Gastroesophageal sphincter (tissue), 4 donors: ENCODE results near the gene PES1. TPM values are rescaled to one million over a fixed set of nuclear protein-coding genes. Genes with fewer than 3 reads are reported as not detected.
"Not testable (repeated sequence)": the region's sequence is repeated elsewhere in the genome, so short reads cannot be mapped to it uniquely, and the experiment has no call there.

ENCODE experiments used
- ATAC-seq: fragments of 150-250 bp; one replicate; pipeline ENCODE4 v1.9.1; 2016; ENCODE audit warnings: mild to moderate bottlenecking, moderate library complexity
- H3K27ac ChIP-seq, 4 donors: fragments of 200-600 bp; sonication (generic) in 3 of 4; 1 replicate in 3 of 4; 2 replicates in 1 of 4; pipeline ENCODE4 v1.5.1; 2016 to 2019
- H3K27me3 ChIP-seq: fragments of 200-600 bp; sonication (generic); one replicate; pipeline ENCODE4 v1.5.1; 2019
- H3K36me3 ChIP-seq, 2 donors: fragments of 200-600 bp; sonication (generic); one replicate each; pipeline ENCODE4 v1.5.1; 2019; ENCODE audit warnings: control low read depth in 1 of 2
- H3K4me1 ChIP-seq, 3 donors: fragments of 200-600 bp; sonication (generic); 1 replicate in 2 of 3; 2 replicates in 1 of 3; pipeline ENCODE4 v1.5.1; 2016 to 2019; ENCODE audit warnings: control low read depth in 2 of 3
- H3K4me3 ChIP-seq, 2 donors: fragments of 200-600 bp; sonication (generic); one replicate each; pipeline ENCODE4 v1.5.1; 2019; ENCODE audit warnings: mild to moderate bottlenecking in 1 of 2, moderate library complexity in 1 of 2
- H3K9me3 ChIP-seq, 3 donors: fragments of 200-600 bp; sonication (generic); one replicate each; pipeline ENCODE4 v1.5.1; 2017 to 2019; ENCODE audit warnings: control low read depth in 2 of 3
- EP300 ChIP-seq: sonication (generic); formaldehyde crosslinking; IDR thresholded peaks from one replicate; pipeline ENCODE4 v1.6.1; 2017; ENCODE audit warnings: antibody characterized with exemption, mild to moderate bottlenecking
- POLR2A ChIP-seq, 2 donors: fragments of 450-650 bp; IDR thresholded peaks; one replicate each; pipeline ENCODE4 v1.6.1; 2017; ENCODE audit warnings: antibody characterized with exemption in 2 of 2, mild to moderate bottlenecking in 2 of 2, moderate library complexity in 1 of 2
- POLR2AphosphoS5 ChIP-seq: sonication (generic); formaldehyde crosslinking; IDR thresholded peaks from one replicate; pipeline ENCODE4 v1.6.1; 2017; ENCODE audit warnings: antibody characterized with exemption
- WGBS, 2 donors: methylation state at CpG; one replicate each; pipeline ENCODE4 v1.1.5; 2018; ENCODE audit warnings: low coverage in 1 of 2; 5-methylcytosine and 5-hydroxymethylcytosine counted together
- total RNA-seq, 4 donors: library from RNA; depleted of rRNA; stranded (reverse); fragments of >200 nt; gene quantifications; one replicate each; pipeline ENCODE4 v1.1.0, GENCODE V29; 2016
- TF ChIP-seq, protein P1 (sequence below), 4 experiments: fragments of 200-600 bp in 2 of 4; fragments of 450-650 bp in 2 of 4; sonication (generic) in 1 of 4; IDR thresholded peaks; one replicate each; pipeline ENCODE4 v1.5.1; 2017 to 2019; ENCODE audit warnings: antibody characterized with exemption in 4 of 4, mild to moderate bottlenecking in 2 of 4, moderate library complexity in 2 of 4

PES1 gene
- total RNA-seq, 4 donors from 2014 or later: 35.5 to 48.9 (median 39.8) TPM

DNA sequence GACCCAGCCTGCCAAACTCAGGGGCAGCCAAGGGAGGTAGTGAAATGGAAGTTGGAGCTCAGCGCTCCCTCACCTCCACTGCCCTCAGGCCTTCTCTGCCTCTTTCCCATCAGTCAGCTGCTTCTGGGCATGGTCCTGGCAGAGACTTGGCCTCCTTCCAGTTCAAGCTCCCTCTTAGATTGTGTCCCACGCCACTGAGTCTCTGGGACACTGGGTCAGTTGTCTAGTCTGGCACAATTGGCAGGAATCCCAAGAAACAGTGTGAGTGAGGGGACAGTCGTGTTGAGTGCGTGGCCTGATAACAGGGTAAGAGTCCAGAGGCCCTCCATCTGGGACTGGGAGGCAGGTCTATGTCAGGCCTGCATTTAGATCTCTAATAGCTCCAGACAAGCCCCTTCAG lies 36.8 kb upstream of the PES1 start:
- Histone ChIP-seq H3K27ac (no peak overlapping the region), H3K36me3 (peaks cover 0 to 17% of the 10 kb centered on the region in 2 donors), H3K9me3 (no peaks in the 10 kb centered on the region), H3K4me1 (no peaks in the 10 kb centered on the region), H3K4me3 (no peak overlapping the region), H3K27me3 (no peaks in the 10 kb centered on the region)
- no peak for ATAC-seq
- 72 to 90% methylated on average over 2 to 4 of the region's 4 CpGs for WGBS, 2 donors
- TF ChIP-seq POLR2AphosphoS5 (no peak), EP300 (no peak), POLR2A (IDR thresholded peaks at IDR 0.05) (no peak)
- TF ChIP-seq, protein P1, sequence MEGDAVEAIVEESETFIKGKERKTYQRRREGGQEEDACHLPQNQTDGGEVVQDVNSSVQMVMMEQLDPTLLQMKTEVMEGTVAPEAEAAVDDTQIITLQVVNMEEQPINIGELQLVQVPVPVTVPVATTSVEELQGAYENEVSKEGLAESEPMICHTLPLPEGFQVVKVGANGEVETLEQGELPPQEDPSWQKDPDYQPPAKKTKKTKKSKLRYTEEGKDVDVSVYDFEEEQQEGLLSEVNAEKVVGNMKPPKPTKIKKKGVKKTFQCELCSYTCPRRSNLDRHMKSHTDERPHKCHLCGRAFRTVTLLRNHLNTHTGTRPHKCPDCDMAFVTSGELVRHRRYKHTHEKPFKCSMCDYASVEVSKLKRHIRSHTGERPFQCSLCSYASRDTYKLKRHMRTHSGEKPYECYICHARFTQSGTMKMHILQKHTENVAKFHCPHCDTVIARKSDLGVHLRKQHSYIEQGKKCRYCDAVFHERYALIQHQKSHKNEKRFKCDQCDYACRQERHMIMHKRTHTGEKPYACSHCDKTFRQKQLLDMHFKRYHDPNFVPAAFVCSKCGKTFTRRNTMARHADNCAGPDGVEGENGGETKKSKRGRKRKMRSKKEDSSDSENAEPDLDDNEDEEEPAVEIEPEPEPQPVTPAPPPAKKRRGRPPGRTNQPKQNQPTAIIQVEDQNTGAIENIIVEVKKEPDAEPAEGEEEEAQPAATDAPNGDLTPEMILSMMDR (IDR thresholded peaks at IDR 0.05): no peak

DNA sequence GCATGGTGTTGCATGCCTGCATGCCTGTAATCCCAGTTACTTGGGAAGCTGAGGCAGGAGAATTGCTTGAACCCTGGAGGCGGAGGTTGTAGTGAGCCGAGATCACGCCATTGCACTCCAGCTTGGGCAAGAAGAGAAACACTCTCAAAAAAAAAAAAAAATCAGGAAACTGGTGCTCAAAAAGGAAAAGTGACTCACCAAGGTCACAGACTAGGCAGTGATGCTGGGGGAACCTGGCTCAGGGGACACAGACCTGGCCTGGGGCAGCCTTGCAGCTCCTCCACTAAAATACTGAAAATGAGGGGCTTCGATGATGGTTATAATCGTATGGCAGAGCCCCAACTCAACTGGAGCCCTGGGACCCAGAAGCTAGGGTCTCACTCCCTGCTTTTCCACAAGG lies 35.8 kb upstream of the PES1 start:
- WGBS, 2 donors: 80 to 83% methylated on average over 1 to 3 of the region's 5 CpGs
- no peak for ATAC-seq
- H3K27ac ChIP-seq: no peak overlapping the region
- H3K4me1 ChIP-seq: no peaks in the 10 kb centered on the region
- H3K27me3 ChIP-seq: no peaks in the 10 kb centered on the region
- TF ChIP-seq POLR2AphosphoS5 (no peak), EP300 (no peak), POLR2A (IDR thresholded peaks at IDR 0.05) (no peak)
- TF ChIP-seq, protein P1 (IDR thresholded peaks at IDR 0.05): no peak
- no peaks in the 10 kb centered on the region for H3K9me3 ChIP-seq
- peaks cover 0 to 26% of the 10 kb centered on the region in 2 donors for H3K36me3 ChIP-seq
- H3K4me3 ChIP-seq: no peak overlapping the region

DNA sequence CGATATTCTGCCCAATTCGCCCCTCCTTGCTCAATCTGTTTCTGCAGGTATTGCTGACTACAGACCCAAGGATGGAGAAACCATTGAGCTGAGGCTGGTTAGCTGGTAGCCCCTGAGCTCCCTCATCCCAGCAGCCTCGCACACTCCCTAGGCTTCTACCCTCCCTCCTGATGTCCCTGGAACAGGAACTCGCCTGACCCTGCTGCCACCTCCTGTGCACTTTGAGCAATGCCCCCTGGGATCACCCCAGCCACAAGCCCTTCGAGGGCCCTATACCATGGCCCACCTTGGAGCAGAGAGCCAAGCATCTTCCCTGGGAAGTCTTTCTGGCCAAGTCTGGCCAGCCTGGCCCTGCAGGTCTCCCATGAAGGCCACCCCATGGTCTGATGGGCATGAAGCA lies 34.7 kb upstream of the PES1 start:
- no peaks in the 10 kb centered on the region for H3K4me1 ChIP-seq
- H3K36me3 ChIP-seq: peaks cover 0 to 37% of the 10 kb centered on the region in 2 donors
- H3K4me3 ChIP-seq: no peak overlapping the region
- no peaks in the 10 kb centered on the region for H3K27me3 ChIP-seq
- WGBS, 2 donors: 98% methylated on average over 5 of the region's 5 CpGs; no CpG with 5 or more reads in 1 of the 2 donors
- TF ChIP-seq, protein P1 (IDR thresholded peaks at IDR 0.05): no peak
- TF ChIP-seq EP300: no peak
- no peak for TF ChIP-seq POLR2AphosphoS5
- no peak for TF ChIP-seq POLR2A (IDR thresholded peaks at IDR 0.05)
- no peak for ATAC-seq
- no peaks in the 10 kb centered on the region for H3K9me3 ChIP-seq
- H3K27ac ChIP-seq: no peak overlapping the region

DNA sequence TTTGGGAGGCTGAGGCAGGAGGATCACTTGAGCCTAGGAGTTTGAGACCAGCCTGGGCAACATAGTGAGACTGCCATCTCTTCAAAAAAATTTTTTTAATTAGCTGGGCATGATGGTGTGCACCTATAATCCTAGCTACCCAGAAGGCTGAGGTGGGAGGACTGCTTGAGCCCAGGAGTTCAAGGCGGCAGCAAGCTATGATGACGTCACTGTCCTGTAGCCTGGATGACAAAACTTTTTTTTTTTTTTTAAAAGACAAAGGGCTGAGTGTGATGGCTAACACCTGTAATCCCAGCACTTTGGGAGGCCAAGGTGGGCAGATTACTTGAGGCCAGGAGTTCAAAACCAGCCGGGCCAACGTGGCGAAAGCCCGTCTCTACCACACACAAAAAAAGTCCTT lies 28.2 kb upstream of the PES1 start:
- H3K27me3 ChIP-seq, ATAC-seq, H3K4me1 ChIP-seq, H3K4me3 ChIP-seq, H3K9me3 ChIP-seq, H3K27ac ChIP-seq: not testable (repeated sequence)
- 60 to 99% methylated on average over 1 to 5 of the region's 6 CpGs for WGBS, 2 donors
- H3K36me3 ChIP-seq: peaks cover 0 to 84% of the 10 kb centered on the region in 2 donors

DNA sequence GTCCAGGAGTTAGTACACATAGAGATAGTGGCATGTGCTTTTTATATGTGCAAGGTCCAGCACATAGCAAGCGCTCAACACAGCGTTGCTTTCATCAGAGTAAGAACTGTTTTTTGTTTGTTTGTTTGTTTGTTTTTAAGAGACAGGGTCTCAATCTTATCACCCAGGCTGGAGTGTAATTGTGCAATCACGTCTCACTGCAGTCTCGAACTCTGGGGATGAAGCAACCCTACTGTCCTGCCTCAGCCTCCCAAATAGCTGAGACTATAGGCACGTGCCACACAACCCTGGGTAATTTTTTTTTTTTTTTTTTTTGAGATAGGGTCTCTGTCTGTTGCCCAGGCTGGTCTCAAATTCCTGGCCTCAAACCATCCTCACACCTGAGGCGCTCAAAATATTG lies 26.1 kb upstream of the PES1 start:
- no peaks in the 10 kb centered on the region for H3K9me3 ChIP-seq
- TF ChIP-seq POLR2A (IDR thresholded peaks at IDR 0.05) (no peak), POLR2AphosphoS5 (no peak), EP300 (no peak)
- TF ChIP-seq, protein P1 (IDR thresholded peaks at IDR 0.05): no peak
- H3K27ac ChIP-seq: no peak overlapping the region
- WGBS, 2 donors: 87 to 94% methylated on average over 6 of the region's 6 CpGs
- no peaks in the 10 kb centered on the region for H3K4me1 ChIP-seq
- no peak overlapping the region for H3K4me3 ChIP-seq
- peaks cover 0 to 99% of the 10 kb centered on the region in 2 donors for H3K36me3 ChIP-seq
- ATAC-seq: no peak
- H3K27me3 ChIP-seq: no peaks in the 10 kb centered on the region
